Measurements from ENCODE around the gene MED27.

MED27 gene
- long read RNA-seq, transcript MED27-201 (8 exons, 1,431 nt), result major isoform, 25 of 27 reads
- long read RNA-seq, partial matches to known transcripts, result 0 of 27 reads
- long read RNA-seq, other reads (novel, unspliced or antisense), result 2 of 27 reads

DNA sequence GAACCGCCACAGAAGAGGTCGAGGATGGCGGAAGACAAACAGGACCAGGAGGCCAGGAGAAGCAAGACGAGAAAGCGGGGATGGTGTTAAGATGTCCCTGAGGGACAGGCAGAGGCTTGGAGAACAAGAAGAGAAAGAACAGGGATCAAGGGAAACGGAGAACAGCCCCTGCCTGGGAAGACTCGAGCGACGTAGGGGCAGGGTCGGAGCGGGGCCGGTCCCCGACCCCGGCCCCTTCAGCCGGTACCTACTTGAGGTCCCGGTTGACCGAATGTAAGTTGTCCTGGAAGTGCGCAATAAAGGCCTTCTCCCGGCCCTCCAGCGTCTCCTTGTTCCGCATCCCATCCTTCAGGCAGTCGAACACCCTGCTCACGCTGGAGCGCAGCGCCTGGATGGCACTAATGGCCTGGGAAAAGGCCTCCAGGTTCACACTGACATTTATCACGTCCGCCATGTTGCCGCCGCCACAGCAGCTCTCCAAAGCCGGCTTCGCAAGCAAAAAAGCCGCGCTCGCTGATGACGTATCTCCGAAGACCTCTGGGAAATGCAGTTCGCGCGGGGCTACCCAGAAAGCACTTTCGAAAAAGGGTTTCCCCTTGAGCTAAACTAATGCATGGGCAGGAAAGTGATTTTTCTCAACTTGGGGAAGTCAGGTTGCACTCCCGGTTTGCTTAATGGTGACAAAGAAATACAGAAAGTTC, at the start of gene MED27:
MED27 (minus strand) TSS at position 477 of the 701 bp plus-strand sequence; CDS start at position 454, 23 bp downstream.
- TF ChIP-seq, protein P1, sequence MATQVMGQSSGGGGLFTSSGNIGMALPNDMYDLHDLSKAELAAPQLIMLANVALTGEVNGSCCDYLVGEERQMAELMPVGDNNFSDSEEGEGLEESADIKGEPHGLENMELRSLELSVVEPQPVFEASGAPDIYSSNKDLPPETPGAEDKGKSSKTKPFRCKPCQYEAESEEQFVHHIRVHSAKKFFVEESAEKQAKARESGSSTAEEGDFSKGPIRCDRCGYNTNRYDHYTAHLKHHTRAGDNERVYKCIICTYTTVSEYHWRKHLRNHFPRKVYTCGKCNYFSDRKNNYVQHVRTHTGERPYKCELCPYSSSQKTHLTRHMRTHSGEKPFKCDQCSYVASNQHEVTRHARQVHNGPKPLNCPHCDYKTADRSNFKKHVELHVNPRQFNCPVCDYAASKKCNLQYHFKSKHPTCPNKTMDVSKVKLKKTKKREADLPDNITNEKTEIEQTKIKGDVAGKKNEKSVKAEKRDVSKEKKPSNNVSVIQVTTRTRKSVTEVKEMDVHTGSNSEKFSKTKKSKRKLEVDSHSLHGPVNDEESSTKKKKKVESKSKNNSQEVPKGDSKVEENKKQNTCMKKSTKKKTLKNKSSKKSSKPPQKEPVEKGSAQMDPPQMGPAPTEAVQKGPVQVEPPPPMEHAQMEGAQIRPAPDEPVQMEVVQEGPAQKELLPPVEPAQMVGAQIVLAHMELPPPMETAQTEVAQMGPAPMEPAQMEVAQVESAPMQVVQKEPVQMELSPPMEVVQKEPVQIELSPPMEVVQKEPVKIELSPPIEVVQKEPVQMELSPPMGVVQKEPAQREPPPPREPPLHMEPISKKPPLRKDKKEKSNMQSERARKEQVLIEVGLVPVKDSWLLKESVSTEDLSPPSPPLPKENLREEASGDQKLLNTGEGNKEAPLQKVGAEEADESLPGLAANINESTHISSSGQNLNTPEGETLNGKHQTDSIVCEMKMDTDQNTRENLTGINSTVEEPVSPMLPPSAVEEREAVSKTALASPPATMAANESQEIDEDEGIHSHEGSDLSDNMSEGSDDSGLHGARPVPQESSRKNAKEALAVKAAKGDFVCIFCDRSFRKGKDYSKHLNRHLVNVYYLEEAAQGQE (IDR thresholded peaks at IDR 0.05; ENCODE audit: insufficient replicate concordance, low read depth), result no peak
- peak; percentile 44; the same call in 1 of the 2 replicates for TF ChIP-seq POLR2AphosphoS5 (IDR thresholded peaks at IDR 0.05; ENCODE audit: low read depth)
- Histone ChIP-seq H3K27ac (replicated peaks) (peak within 1 kb of the TSS; percentile 61), H3K27me3 (ENCODE audit: insufficient read depth, poor library complexity, severe bottlenecking) (no peaks in the 10 kb centered on the region), H3K4me3 (replicated peaks; ENCODE audit: insufficient read depth, low read length) (peak within 1 kb of the TSS; percentile 95)
- DNase-seq (ENCODE audit: low read depth in 1 of 2, low spot score in 1 of 2), result peak; percentile 76 to 93

DNA sequence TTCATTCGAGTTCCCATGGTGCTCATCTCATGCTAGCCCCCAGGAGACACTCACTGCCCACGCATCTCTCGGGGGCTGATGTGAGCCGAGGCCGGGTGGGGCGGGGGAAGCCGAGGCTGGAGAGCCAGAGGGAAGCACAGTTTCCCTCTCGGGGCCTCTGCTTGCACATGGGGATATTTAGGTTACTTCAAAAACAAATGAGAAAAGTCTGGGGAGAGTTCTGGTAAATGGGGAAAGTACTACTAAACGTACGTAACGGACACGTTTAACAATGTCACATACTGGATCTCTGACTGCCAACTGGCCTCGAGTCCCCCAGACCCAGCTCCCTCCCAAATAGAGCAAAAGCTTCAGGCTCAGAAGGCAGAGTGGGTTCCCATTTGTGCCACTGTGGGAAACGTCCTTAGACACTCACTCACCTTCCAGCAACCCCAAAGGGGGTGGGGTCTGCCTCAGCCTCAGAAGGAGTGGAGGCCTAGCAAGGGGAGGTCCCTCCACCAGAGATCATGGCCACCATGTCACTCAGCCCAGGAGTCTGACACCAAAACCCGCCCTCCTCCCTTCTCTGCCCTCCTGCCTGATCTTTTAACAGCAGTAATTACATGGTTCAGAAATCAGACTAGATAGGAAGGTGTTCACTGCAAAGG, 48.3 kb upstream of the MED27 start:
- peaks cover 22% of the 10 kb centered on the region for H3K27me3 ChIP-seq (ENCODE audit: insufficient read depth, poor library complexity, severe bottlenecking)
- TF ChIP-seq, protein P1 (IDR thresholded peaks at IDR 0.05; ENCODE audit: insufficient replicate concordance, low read depth), result no peak
- TF ChIP-seq GABPA (IDR thresholded peaks at IDR 0.05; ENCODE audit: low read depth) (no peak), CTCF (IDR thresholded peaks at IDR 0.05; ENCODE audit: insufficient read depth, low read length) (no peak), POLR2AphosphoS5 (IDR thresholded peaks at IDR 0.05; ENCODE audit: low read depth) (no peak), SPI1 (IDR thresholded peaks at IDR 0.05; ENCODE audit: borderline replicate concordance, low read depth) (no peak)
- H3K4me3 ChIP-seq (replicated peaks; ENCODE audit: insufficient read depth, low read length), result no peak overlapping the region
- no peak for DNase-seq (ENCODE audit: low read depth in 1 of 2, low spot score in 1 of 2)
- H3K27ac ChIP-seq (replicated peaks), result no peak overlapping the region

DNA sequence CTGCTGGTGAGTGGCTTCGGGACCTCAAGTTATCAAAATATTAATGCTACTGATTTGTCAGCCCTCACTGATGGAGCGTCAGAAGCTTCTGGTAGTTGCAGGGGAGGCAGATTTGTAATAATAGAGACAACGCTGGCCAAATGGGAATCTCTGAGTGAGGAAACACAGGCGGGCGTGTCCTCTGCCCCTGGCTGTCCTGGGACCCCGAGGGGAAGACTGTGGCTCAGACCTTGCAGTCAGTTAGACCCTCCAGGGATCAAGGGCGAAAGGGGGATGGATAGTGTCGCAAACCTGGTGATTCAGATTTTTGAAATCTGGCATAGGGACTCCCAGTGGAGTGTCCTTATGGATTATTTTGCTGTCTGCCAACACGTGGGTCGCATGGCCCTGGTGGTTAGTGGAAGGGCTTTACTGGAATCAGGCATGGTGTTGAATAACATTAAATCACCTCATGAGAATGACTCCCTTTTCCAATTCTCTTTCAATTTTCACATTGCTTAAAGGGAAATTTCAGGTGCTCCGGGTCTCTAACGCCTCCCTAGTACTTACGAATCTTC, 47.1 kb upstream of the MED27 start:
- Histone ChIP-seq H3K27ac (replicated peaks) (no peak overlapping the region), H3K4me3 (replicated peaks; ENCODE audit: insufficient read depth, low read length) (no peak overlapping the region), H3K27me3 (ENCODE audit: insufficient read depth, poor library complexity, severe bottlenecking) (peaks cover 22% of the 10 kb centered on the region)
- DNase-seq (ENCODE audit: low read depth in 1 of 2, low spot score in 1 of 2), result no peak
- TF ChIP-seq GABPA (IDR thresholded peaks at IDR 0.05; ENCODE audit: low read depth) (no peak), SPI1 (IDR thresholded peaks at IDR 0.05; ENCODE audit: borderline replicate concordance, low read depth) (no peak), CTCF (IDR thresholded peaks at IDR 0.05; ENCODE audit: insufficient read depth, low read length) (no peak), POLR2AphosphoS5 (IDR thresholded peaks at IDR 0.05; ENCODE audit: low read depth) (no peak)
- TF ChIP-seq, protein P1 (IDR thresholded peaks at IDR 0.05; ENCODE audit: insufficient replicate concordance, low read depth), result no peak

Measured in HL-60 (cell line).